ENCODE data around the gene MFSD2B.
A peak's percentile ranks its signal among the peaks of the same experiment; 100 is the strongest.
"Not testable (repeated sequence)": the region's sequence is repeated elsewhere in the genome, so short reads cannot be mapped to it uniquely, and the experiment has no call there.

Gene MFSD2B

GRCh38 chr2:24020244-24020643 is 10.4 kb downstream of the MFSD2B start:
- no peak for DNase-seq

- no peak for DNase-seq
Measured at GRCh38 chr2:24021122-24021998, 11.5 kb downstream of the MFSD2B start.

GRCh38 chr2:24022324-24022974 is 12.6 kb downstream of the MFSD2B start:
- no peak for DNase-seq

- DNase-seq, result no peak
Measured at GRCh38 chr2:24022975-24023575, 13.2 kb downstream of the MFSD2B start.

- no peak for DNase-seq
Measured at GRCh38 chr2:24024018-24024417, 14.1 kb downstream of the MFSD2B start.

GRCh38 chr2:24024996-24025663 is 15.2 kb downstream of the MFSD2B start:
- DNase-seq, result no peak

- no peak for DNase-seq
Measured at GRCh38 chr2:24026233-24026632, 16.3 kb downstream of the MFSD2B start.

GRCh38 chr2:24038786-24039499 is 29.1 kb downstream of the MFSD2B start:
- no peak for DNase-seq

GRCh38 chr2:24040511-24040910 is 30.6 kb downstream of the MFSD2B start:
- DNase-seq, result no peak

- not testable (repeated sequence) for DNase-seq
Measured at GRCh38 chr2:24043133-24043532, 33.2 kb downstream of the MFSD2B start.

- DNase-seq, result no peak
Measured at GRCh38 chr2:24045511-24046508, 35.9 kb downstream of the MFSD2B start.

- DNase-seq, result no peak
Measured at GRCh38 chr2:24046599-24046929, 36.7 kb downstream of the MFSD2B start.

GRCh38 chr2:24046930-24047702 is 37.2 kb downstream of the MFSD2B start, which contains the start of gene WDCP:
WDCP (minus strand) TSS chr2:24047391; CDS start chr2:24039494, 7,897 bp downstream.
- DNase-seq, result peak; percentile 62

GRCh38 chr2:24047703-24048033 is 37.8 kb downstream of the MFSD2B start:
- no peak for DNase-seq

- DNase-seq, result no peak
Measured at GRCh38 chr2:24048769-24049484, 39.0 kb downstream of the MFSD2B start.

GRCh38 chr2:24049485-24050021 is 39.7 kb downstream of the MFSD2B start, which contains the start of gene FKBP1B:
FKBP1B (plus strand) TSS chr2:24049741; CDS start chr2:24049850, 109 bp downstream.
- DNase-seq, result peak; percentile 56

- DNase-seq, result peak; percentile 10
Measured at GRCh38 chr2:24050041-24050979, 40.4 kb downstream of the MFSD2B start.

- no peak for DNase-seq
Measured at GRCh38 chr2:24051833-24052232, 41.9 kb downstream of the MFSD2B start.

All from activated gamma-delta T cell (primary cell).